MM.1S (cell line): ENCODE data around the gene SRGAP3.

Experiments
- DNase-seq: peaks from one replicate; pipeline ENCODE4 v3.0.0-alpha.2; 2015
- H2AFZ ChIP-seq: fragments of 300-600 bp; sonication (generic); 2 replicates; pipeline ENCODE4 v1.6.0; 2016; ENCODE audit warnings: antibody characterized with exemption, low read length
- H3F3A ChIP-seq: fragments of 300-600 bp; sonication (generic); 2 replicates; pipeline ENCODE4 v1.6.1; 2016; ENCODE audit warnings: mild to moderate bottlenecking, antibody characterized with exemption, low read length, moderate library complexity, mixed read lengths; ENCODE audit not compliant: insufficient read depth
- H3K27ac ChIP-seq: fragments of 300-600 bp; sonication (generic); 2 replicates; pipeline ENCODE4 v1.5.1; 2016; ENCODE audit warnings: mild to moderate bottlenecking, low read length
- H3K27me3 ChIP-seq: fragments of 300-600 bp; sonication (generic); replicated peaks from 2 replicates; pipeline ENCODE4 v1.6.0; 2016; ENCODE audit warnings: low read length; ENCODE audit not compliant: insufficient read depth
- H3K36me3 ChIP-seq: fragments of 300-600 bp; sonication (generic); replicated peaks from 2 replicates; pipeline ENCODE4 v1.6.1; 2016; ENCODE audit warnings: mild to moderate bottlenecking, low read length, mixed read lengths; ENCODE audit not compliant: insufficient read depth
- H3K4me1 ChIP-seq: fragments of 300-600 bp; sonication (generic); 2 replicates; pipeline ENCODE4 v1.6.1; 2016; ENCODE audit warnings: low read length, mixed read lengths
- H3K4me2 ChIP-seq: fragments of 300-600 bp; sonication (generic); 2 replicates; pipeline ENCODE4 v1.6.0; 2016; ENCODE audit warnings: low read depth, low read length
- H3K4me3 ChIP-seq: fragments of 300-600 bp; sonication (generic); 2 replicates; pipeline ENCODE4 v1.5.1; 2016; ENCODE audit warnings: low read length, mixed read lengths
- H3K79me2 ChIP-seq: fragments of 300-600 bp; sonication (generic); 2 replicates; pipeline ENCODE4 v1.6.1; 2016; ENCODE audit warnings: mixed run types, low read length, mixed read lengths
- H3K9ac ChIP-seq: fragments of 300-600 bp; sonication (generic); 2 replicates; pipeline ENCODE4 v1.6.1; 2016; ENCODE audit warnings: low read length, mixed read lengths
- H3K9me2 ChIP-seq: fragments of 300-600 bp; sonication (generic); replicated peaks from 2 replicates; pipeline ENCODE4 v1.6.1; 2016; ENCODE audit warnings: mild to moderate bottlenecking, low read length, mixed read lengths; ENCODE audit not compliant: insufficient read depth
- H3K9me3 ChIP-seq: fragments of 300-600 bp; sonication (generic); replicated peaks from 2 replicates; pipeline ENCODE4 v1.6.1; 2016; ENCODE audit warnings: mild to moderate bottlenecking, low read length, mixed read lengths; ENCODE audit not compliant: insufficient read depth
- H4K20me1 ChIP-seq: fragments of 300-600 bp; sonication (generic); 2 replicates; pipeline ENCODE4 v1.6.1; 2016; ENCODE audit warnings: mild to moderate bottlenecking, low read length, moderate library complexity, mixed read lengths; ENCODE audit not compliant: insufficient read depth
- CTCF ChIP-seq: fragments of 300-600 bp; sonication (generic); IDR thresholded peaks from 2 replicates; pipeline ENCODE4 v1.5.1; 2016; ENCODE audit warnings: antibody characterized with exemption, low read length, mixed read lengths
- EZH2 ChIP-seq: fragments of 300-600 bp; sonication (generic); optimal IDR thresholded peaks from 2 replicates; pipeline ENCODE3; 2017; ENCODE audit warnings: low read depth, mild to moderate bottlenecking, antibody characterized with exemption, low read length, mixed read lengths
- EZH2phosphoT487 ChIP-seq: fragments of 300-600 bp; sonication (generic); IDR thresholded peaks from 2 replicates; pipeline ENCODE4 v1.6.1; 2018; ENCODE audit warnings: antibody characterized with exemption, low read length

Gene SRGAP3

GRCh38 chr3:9169956-9170850 lies 79.2 kb downstream of the SRGAP3 start:
- no peak overlapping the region for H3K9ac ChIP-seq
- H3K4me3 ChIP-seq = no peak overlapping the region
- no peak for DNase-seq
- no peaks in the 10 kb centered on the region for H3K9me2 ChIP-seq
- H3K27me3 ChIP-seq = no peaks in the 10 kb centered on the region
- H3K27ac ChIP-seq = no peak overlapping the region
- TF ChIP-seq EZH2phosphoT487 (no peak), CTCF (no peak), EZH2 (no peak)
- H3K79me2 ChIP-seq = no peaks in the 10 kb centered on the region
- H2AFZ ChIP-seq = no peak overlapping the region
- H3K36me3 ChIP-seq = no peaks in the 10 kb centered on the region
- no peak overlapping the region for H3K4me2 ChIP-seq
- H4K20me1 ChIP-seq = no peaks in the 10 kb centered on the region
- no peaks in the 10 kb centered on the region for H3K9me3 ChIP-seq
- H3F3A ChIP-seq = peaks cover 7% of the 10 kb centered on the region; the same call in 1 of the 2 replicates
- peaks cover 20% of the 10 kb centered on the region for H3K4me1 ChIP-seq

GRCh38 chr3:9169326-9169725 lies 80.1 kb downstream of the SRGAP3 start:
- DNase-seq = no peak
- Histone ChIP-seq H2AFZ (no peak overlapping the region), H3K4me1 (peaks cover 20% of the 10 kb centered on the region), H3K36me3 (no peaks in the 10 kb centered on the region), H3F3A (peaks cover 7% of the 10 kb centered on the region; the same call in 1 of the 2 replicates), H3K4me3 (no peak overlapping the region), H3K27ac (no peak overlapping the region), H4K20me1 (no peaks in the 10 kb centered on the region), H3K9me2 (no peaks in the 10 kb centered on the region), H3K9ac (no peak overlapping the region), H3K79me2 (no peaks in the 10 kb centered on the region), H3K4me2 (peak overlapping the region; percentile 63), H3K27me3 (no peaks in the 10 kb centered on the region), H3K9me3 (no peaks in the 10 kb centered on the region)
- TF ChIP-seq EZH2 (no peak), EZH2phosphoT487 (no peak), CTCF (no peak)

GRCh38 chr3:9168241-9168741 lies 81.2 kb downstream of the SRGAP3 start:
- no peak overlapping the region; the same call in 1 of the 2 replicates for H3K4me3 ChIP-seq
- H3K79me2 ChIP-seq = no peaks in the 10 kb centered on the region
- peak overlapping the region; percentile 32 for H2AFZ ChIP-seq
- peak overlapping the region; percentile 63 for H3K4me2 ChIP-seq
- peaks cover 20% of the 10 kb centered on the region for H3K4me1 ChIP-seq
- peak; percentile 95 for DNase-seq
- 0 out of 2 replicates have a peak overlapping the region, but pooled peaks have one; percentile 8 for H3K9ac ChIP-seq
- H3F3A ChIP-seq = peaks cover 7% of the 10 kb centered on the region; the same call in 1 of the 2 replicates
- H3K36me3 ChIP-seq = no peaks in the 10 kb centered on the region
- peak overlapping the region; percentile 64; the same call in 1 of the 2 replicates for H3K27ac ChIP-seq
- no peaks in the 10 kb centered on the region for H3K27me3 ChIP-seq
- H4K20me1 ChIP-seq = no peaks in the 10 kb centered on the region
- TF ChIP-seq EZH2phosphoT487 (no peak), CTCF (no peak), EZH2 (no peak)
- no peaks in the 10 kb centered on the region for H3K9me2 ChIP-seq
- H3K9me3 ChIP-seq = no peaks in the 10 kb centered on the region
